Skeletal muscle satellite cell (primary cell): ENCODE results near the gene PPDPF.
"Not testable (repeated sequence)": the region's sequence is repeated elsewhere in the genome, so short reads cannot be mapped to it uniquely, and the experiment has no call there.

Experiments
- H3K27me3 ChIP-seq: 2 replicates; pipeline ENCODE4 v1.7.0; 2013; ENCODE audit warnings: low read length; ENCODE audit not compliant: control insufficient read depth, insufficient read depth
- H3K36me3 ChIP-seq: 2 replicates; pipeline ENCODE4 v1.7.0; 2013; ENCODE audit warnings: mild to moderate bottlenecking, control low read depth, low read length; ENCODE audit not compliant: insufficient read depth
- H3K4me1 ChIP-seq: 2 replicates; pipeline ENCODE4 v1.7.0; 2013; ENCODE audit warnings: low read length; ENCODE audit not compliant: control insufficient read depth, insufficient read depth
- H3K4me2 ChIP-seq: 2 replicates; pipeline ENCODE4 v1.7.0; 2013; ENCODE audit warnings: mild to moderate bottlenecking, low read length
- H3K4me3 ChIP-seq: 2 replicates; pipeline ENCODE4 v1.7.0; 2013; ENCODE audit warnings: low read length
- H3K9ac ChIP-seq: 2 replicates; pipeline ENCODE4 v1.7.0; 2013; ENCODE audit warnings: mild to moderate bottlenecking, low read depth, low read length, moderate library complexity
- H3K9me3 ChIP-seq: replicated peaks from 2 replicates; pipeline ENCODE4 v1.7.0; 2013; ENCODE audit warnings: mild to moderate bottlenecking, control low read depth, low read length

The PPDPF gene

DNA sequence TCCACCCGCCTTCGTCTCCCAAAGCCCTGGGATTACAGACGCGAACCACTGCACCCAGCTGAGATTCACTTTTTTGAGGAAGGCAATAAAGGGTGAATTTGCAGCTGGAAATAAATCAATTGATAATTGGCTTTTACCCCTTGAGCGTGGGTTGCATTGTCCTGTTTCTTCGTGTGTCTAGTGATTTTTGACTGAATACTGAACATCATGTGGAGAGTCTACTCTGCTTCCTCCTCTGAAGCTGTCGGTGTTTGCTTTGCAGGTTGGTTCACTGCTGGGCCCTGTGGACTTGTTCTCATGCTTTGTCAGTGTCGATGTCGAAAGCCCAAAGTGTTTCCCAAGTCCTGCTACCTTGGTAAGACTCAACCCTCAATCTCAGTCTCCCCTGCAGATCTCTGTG, 15.9 kb upstream of the PPDPF start:
- no peaks in the 10 kb centered on the region for H3K4me1 ChIP-seq
- peaks cover 47% of the 10 kb centered on the region for H3K27me3 ChIP-seq
- no peak overlapping the region for H3K9ac ChIP-seq
- H3K36me3 ChIP-seq = no peaks in the 10 kb centered on the region
- H3K4me3 ChIP-seq = no peak overlapping the region
- no peak overlapping the region for H3K4me2 ChIP-seq
- H3K9me3 ChIP-seq = no peaks in the 10 kb centered on the region

DNA sequence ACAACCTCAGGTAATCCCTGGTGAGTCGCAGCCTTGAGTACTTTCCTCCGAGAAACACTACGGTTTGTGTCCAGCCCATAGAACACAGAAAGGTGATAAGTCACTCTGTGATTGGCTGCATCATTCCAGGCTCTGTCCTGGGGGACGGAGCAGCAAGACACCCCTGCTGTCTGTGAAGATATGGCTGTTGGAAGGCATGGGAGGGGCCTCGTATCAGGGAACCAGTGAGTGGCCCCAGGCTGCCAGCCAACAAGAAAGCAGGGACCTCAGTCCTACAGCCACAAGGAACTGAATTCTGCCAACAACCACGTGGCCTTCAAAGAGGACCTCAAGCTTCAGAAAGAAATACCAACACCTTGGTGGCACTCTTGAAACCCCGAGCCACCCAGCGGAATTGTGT, 15.3 kb upstream of the PPDPF start:
- H3K4me2 ChIP-seq = no peak overlapping the region
- H3K4me3 ChIP-seq = no peak overlapping the region
- no peaks in the 10 kb centered on the region for H3K36me3 ChIP-seq
- H3K9me3 ChIP-seq = no peaks in the 10 kb centered on the region
- H3K4me1 ChIP-seq = no peaks in the 10 kb centered on the region
- no peak overlapping the region for H3K9ac ChIP-seq
- H3K27me3 ChIP-seq = peaks cover 43% of the 10 kb centered on the region

DNA sequence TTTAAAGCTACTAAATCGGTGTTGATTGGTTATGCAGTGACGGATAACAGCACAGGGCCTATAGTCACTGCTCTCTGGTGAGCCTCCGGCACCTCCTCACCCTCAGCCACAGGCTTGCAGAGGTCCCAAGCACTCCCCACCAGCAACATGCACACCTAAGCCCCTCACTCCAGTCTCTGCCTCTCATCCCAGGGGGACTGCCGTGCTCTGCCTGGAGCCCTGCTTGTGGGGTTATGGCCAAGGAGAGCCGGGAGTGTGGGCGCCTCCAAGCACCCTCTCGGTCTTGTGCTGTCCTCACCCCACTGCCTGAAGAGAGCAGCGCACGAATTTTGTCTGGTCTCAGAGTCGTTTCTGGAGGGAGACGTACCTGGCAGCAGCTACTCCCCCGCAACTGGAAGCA, 14.8 kb upstream of the PPDPF start:
- peaks cover 43% of the 10 kb centered on the region for H3K27me3 ChIP-seq
- no peak overlapping the region for H3K9ac ChIP-seq
- no peaks in the 10 kb centered on the region for H3K4me1 ChIP-seq
- no peaks in the 10 kb centered on the region for H3K9me3 ChIP-seq
- H3K4me3 ChIP-seq = no peak overlapping the region
- no peak overlapping the region for H3K4me2 ChIP-seq
- no peaks in the 10 kb centered on the region for H3K36me3 ChIP-seq

DNA sequence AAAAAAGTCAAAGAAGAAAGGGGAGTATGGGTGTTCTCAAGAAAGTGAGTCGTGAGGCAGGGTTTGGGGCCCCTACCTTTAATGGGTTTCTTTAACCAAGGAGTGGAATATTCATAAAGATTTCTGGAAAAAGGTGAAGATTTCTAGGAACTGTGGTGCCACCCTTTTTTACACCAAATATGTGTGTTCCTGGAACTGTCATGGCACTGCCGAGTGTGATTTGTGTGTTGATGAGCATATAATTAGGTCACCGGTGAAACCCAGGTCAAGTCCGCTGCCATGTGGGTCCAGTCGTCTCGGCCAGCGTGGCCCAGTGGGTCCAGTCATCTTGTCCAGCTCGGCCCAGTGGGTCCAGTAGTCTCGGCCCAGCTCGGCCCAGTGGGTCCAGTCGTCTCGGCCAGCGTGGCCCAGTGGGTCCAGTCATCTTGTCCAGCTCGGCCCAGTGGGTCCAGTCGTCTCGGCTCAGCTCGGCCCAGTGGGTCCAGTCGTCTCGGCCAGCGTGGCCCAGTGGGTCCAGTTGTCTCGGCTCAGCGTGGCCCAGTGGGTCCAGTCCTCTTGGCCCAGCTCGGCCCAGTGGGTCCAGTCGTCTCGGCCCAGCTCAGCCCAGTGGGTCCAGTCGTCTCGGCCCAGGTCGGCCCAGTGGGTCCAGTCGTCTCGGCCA, 13.4 kb upstream of the PPDPF start:
- Histone ChIP-seq H3K36me3 (no peaks in the 10 kb centered on the region), H3K4me2 (no peak overlapping the region), H3K4me1 (no peaks in the 10 kb centered on the region), H3K9ac (no peak overlapping the region), H3K4me3 (no peak overlapping the region), H3K27me3 (peaks cover 43% of the 10 kb centered on the region), H3K9me3 (no peaks in the 10 kb centered on the region)

DNA sequence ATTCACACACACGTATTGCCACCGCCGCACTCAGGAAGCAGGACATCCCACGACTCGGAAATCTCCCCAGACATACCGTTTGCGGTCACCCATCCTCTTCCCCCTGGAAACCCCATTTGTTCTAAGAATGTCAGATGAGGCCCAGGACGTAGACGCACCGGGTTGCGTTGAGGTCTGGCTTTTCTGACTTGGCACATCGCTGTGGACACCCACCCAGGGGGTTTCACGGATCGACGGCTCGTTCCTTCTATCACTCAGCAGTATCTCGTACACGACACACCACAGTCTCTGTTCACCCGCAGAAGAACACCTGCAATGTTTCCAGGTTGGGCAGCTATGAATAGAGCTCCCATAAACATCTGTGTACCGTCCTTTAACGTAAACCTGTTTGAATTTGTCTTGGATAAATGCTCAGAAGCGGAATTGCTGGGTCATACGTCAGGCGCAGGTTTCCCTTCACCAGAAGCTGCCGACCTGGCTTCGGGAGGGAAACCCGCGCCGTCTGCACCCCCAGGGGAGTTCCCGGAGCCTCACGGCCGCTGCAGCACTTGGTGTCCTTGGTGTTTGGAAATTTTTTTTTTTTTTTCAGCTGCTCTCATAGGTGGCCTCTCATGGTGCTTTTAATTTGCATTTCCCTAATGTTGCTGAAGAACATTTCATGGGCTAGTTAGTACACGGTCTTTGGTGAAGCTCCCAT, 12.3 kb upstream of the PPDPF start:
- no peaks in the 10 kb centered on the region for H3K36me3 ChIP-seq
- H3K9ac ChIP-seq = no peak overlapping the region
- H3K4me3 ChIP-seq = no peak overlapping the region
- H3K27me3 ChIP-seq = peaks cover 41% of the 10 kb centered on the region
- no peaks in the 10 kb centered on the region for H3K9me3 ChIP-seq
- no peak overlapping the region for H3K4me2 ChIP-seq
- no peaks in the 10 kb centered on the region for H3K4me1 ChIP-seq

DNA sequence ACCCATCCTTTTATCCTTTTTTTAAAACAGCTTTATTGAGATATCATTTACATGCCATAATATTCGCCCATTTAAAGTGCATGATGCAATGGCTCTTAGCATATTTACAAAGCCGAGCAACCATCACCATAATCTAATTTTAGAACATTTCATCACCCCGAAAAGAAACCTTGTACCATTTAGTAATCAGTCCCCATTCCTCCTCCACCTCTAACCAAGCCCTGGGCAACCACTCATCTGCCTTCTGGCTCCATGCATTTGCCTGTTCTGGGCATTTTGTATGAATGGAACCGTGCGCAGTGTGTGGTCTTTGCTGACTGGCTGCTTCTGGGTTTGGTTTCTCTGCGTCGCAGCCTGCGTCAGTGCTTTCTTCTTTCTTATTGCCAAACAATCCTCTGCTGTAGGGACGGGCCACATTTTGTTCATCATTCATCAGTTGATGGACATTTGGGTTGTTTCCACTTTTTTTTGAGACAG, 11.4 kb upstream of the PPDPF start:
- no peak overlapping the region for H3K4me3 ChIP-seq
- no peak overlapping the region for H3K4me2 ChIP-seq
- peaks cover 33% of the 10 kb centered on the region for H3K27me3 ChIP-seq
- no peaks in the 10 kb centered on the region for H3K4me1 ChIP-seq
- H3K9ac ChIP-seq = no peak overlapping the region
- H3K36me3 ChIP-seq = no peaks in the 10 kb centered on the region
- H3K9me3 ChIP-seq = no peaks in the 10 kb centered on the region

DNA sequence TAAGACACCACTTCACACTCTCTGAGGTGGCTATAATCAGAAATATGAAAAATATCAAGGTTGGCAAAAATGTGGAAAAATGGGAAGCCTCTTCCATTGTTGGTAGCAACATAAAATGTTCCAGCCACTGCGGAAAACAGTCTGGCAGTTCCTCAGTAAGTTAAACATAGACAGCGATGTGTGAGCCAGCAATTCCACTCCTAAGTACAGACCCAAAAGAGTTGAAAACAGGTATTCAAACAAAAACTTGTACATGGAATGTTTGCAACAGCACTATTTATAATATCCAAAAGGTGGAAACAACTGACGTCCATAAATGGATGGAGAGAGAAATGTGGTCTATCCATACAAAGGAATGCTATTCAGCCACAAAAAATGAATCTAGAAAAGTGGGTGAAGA, 7.4 kb upstream of the PPDPF start:
- Histone ChIP-seq H3K27me3 (peaks cover 16% of the 10 kb centered on the region), H3K36me3 (no peaks in the 10 kb centered on the region), H3K4me2 (no peak overlapping the region), H3K4me1 (no peaks in the 10 kb centered on the region), H3K9ac (no peak overlapping the region), H3K4me3 (no peak overlapping the region), H3K9me3 (no peaks in the 10 kb centered on the region)

DNA sequence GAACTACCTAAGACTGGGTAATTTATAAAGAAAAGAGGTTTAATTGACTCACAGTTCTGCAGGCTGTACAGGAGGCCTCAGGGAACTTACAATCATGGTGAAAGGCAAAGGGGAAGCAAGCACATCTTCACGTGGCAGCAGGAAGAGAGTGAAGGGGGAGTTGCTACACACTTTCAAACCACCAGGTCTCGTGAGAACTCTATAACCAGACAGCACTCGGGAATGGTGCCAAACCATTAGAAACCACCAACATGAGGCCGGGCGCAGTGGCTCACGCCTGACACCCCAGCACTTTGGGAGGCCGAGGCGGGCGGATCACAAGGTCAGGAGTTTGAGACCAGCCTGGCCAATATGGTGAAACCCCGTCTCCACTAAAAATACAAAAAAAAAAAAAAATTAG, 6.0 kb upstream of the PPDPF start:
- H3K9ac ChIP-seq, H3K4me2 ChIP-seq, H3K9me3 ChIP-seq, H3K4me1 ChIP-seq, H3K4me3 ChIP-seq, H3K36me3 ChIP-seq: not testable (repeated sequence)
- peaks cover 12% of the 10 kb centered on the region for H3K27me3 ChIP-seq

DNA sequence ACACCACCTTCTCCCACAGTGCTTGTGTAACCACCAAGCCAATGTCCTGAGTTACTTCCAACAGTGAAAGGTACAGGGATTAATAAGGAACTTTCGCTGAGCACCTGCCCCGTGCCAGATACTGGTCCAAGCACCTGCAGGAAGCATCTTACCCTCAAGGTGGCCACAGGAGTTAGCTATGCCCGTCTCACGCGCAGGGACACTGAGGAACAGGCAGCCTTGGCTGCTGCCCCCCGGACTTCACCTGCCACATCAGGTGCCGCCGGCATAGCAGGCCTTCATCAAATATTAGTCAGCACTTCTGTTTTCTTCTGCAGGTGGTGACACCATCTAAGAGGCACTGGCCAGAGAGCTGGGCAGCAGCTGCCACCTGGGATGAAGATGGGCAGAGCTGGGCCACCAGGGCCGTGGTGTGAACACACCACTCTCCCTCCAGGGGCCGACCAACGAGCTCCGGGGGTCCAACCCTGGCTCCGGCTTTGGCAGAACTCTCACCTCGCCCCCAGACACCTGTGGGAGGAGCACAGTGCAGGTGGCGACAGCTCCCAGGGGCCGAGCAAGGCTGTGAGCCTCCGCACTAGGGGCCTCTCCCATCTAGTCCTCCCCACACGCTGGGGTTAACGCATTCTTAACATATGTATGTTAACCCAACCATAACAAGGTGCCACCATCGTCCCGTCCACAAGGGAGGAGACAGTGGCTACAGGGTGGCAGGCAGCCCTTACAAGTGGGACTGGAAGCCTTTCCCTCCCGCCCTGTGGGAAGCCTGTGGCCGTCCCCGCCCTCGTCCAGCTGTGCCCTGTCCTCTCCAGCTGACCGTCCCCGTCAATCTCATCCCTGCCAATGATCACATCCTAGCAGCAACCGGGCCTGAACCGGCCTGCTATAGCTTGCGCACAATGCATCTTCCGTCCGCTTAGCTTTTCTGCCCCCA, 2.9 kb upstream of the PPDPF start:
- H3K9me3 ChIP-seq = no peaks in the 10 kb centered on the region
- H3K4me1 ChIP-seq = peaks cover 13% of the 10 kb centered on the region
- no peak overlapping the region for H3K9ac ChIP-seq
- no peak overlapping the region for H3K4me3 ChIP-seq
- no peak overlapping the region for H3K4me2 ChIP-seq
- peaks cover 7% of the 10 kb centered on the region for H3K27me3 ChIP-seq
- H3K36me3 ChIP-seq = peaks cover 15% of the 10 kb centered on the region

DNA sequence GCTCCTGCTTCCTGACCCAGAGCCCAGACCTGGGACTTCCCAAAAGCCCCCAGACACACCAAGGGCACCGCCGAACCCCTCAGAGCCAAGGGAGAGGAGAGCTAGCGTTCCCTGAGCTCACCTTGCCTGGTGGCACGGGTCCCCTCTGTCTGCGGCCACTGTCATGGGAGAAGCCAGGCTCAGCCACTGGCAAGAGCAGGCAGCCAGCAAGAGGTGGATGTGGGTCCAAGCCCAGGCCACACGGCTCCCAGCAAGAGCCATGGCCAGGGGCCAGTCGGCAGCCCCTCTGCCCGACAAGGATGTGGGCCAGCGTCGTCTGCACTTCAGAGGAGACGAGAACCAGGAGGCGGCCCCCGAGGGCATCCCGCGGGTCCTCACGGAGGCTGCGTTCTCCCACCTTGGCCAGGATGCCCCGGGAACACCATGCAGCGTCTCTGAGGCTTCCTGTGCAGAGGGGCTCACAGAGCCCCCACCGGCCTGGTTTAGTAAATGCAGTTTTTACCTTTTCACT, 2.2 kb upstream of the PPDPF start:
- no peak overlapping the region for H3K9ac ChIP-seq
- peaks cover 22% of the 10 kb centered on the region for H3K36me3 ChIP-seq

DNA sequence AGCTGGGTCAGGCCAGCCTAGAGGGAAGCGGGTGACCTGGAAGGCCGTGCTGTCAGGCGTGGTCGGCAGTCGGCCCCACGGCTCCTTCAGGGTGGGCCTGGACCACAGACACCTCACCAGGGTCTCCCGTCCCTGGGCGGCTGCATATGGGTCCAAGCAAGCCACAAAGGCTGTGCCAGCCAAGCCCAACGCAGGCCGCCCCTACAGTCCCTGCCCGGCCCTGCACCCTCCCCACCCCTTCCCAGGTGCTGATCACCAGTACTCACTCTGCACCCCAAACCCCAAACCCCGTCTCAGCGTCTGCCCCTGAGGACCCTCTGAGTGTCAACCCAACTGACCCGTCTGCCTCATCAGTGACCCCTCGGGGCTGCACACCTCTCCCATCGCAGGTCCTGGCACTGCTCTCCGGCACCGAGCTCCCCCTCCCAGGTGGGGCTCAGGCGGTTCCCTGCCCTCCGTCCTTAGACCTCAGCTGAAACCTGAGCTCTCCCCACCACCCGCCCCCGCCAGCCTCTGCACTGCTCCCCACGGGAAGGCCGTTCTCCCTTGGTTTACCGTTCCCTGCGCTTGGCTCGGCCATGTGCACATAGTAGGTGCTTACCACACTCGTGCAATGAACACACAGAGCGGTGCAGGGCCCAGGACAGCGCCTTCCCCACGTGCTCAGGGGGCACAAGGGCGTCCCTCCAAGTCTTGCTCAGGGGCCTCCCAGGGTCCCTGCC, 1.5 kb upstream of the PPDPF start:
- peaks cover 26% of the 10 kb centered on the region for H3K36me3 ChIP-seq
- no peaks in the 10 kb centered on the region for H3K9me3 ChIP-seq
- peak overlapping the region; percentile 75 for H3K4me2 ChIP-seq
- H3K9ac ChIP-seq = peak overlapping the region; percentile 98
- H3K4me3 ChIP-seq = peak overlapping the region; percentile 91
- H3K4me1 ChIP-seq = peaks cover 13% of the 10 kb centered on the region
- H3K27me3 ChIP-seq = peaks cover 4% of the 10 kb centered on the region

More for the DNA sequence above, 2.2 kb upstream of the PPDPF start:
- no peak overlapping the region for H3K4me3 ChIP-seq
- no peaks in the 10 kb centered on the region for H3K9me3 ChIP-seq
- H3K27me3 ChIP-seq = peaks cover 4% of the 10 kb centered on the region
- peaks cover 13% of the 10 kb centered on the region for H3K4me1 ChIP-seq
- H3K4me2 ChIP-seq = no peak overlapping the region
